GM21576 (cell line): Measurements from ENCODE around the gene MAN1A2.

Source experiments
- ATAC-seq: cut with Tn5 transposase; IDR thresholded peaks from one replicate; pipeline ENCODE4 v1.9.1; 2021; ENCODE audit warnings: mild to moderate bottlenecking, moderate library complexity; ENCODE audit not compliant: unreplicated experiment

MAN1A2 gene

DNA sequence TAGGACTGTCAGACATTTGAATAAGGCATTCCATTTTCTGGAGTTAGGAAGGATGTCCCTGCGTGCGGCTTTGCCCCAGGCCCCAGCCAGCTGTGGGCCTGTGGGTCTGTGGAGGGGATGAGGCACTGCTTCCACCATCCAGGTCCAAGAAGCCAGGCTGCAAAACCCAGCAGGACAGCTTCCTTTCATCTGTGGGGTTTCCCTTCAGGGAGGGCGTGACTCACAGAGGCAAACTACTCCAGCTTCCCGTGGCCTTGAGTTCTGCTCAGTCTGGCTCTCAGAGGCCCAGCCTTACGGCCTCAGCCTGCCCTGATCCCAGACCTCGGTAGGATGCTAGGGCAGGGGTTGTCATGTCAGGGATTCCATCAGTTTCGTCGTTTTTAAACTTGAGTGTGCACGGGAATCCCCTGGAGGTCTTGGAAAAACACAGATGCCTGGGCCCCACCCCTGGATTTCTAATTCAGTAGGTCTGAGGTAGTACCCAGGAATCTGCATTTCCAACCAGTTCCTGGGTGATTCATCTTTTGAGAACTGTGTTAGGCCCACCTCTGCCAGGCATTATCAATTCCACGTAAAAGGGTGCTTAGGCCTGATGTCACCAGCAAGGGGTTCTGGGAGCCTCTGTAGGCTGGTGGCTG lies 206.3 kb downstream of the MAN1A2 start:
- ATAC-seq, result no peak

GRCh38 chr1:117574161-117574835 lies 207.0 kb downstream of the MAN1A2 start:
- ATAC-seq, result no peak

DNA sequence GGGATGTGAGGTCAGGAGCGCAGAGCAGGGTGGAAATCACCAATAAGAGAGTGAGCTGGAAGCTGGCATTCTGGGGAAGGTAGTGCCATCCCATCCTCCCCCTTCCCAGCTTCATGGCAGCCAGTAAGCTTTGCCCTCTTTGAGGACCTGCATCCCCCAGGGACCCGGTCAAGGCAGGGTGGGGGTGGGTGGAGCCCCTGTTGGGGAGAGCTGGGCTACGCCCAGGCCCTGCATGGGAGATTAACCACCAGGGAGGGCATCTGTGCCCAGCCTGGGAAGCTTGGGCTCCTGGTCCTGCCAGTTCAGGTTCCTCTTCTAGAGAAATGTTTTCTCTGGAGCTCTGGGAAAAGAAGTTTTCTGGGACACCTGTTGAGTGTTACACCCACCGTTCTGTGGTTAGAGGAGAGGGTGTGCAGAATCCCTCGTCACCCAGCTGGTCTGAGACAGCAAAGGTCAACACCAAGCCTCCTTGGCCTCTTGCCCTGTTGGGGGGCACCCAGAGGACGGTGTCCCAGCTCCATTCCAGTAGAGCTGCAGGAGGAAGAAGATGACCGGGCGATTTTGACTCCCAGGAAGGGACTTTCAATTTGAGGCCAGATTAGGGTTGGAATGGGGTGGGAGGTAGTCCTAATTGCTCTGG lies 208.5 kb downstream of the MAN1A2 start:
- ATAC-seq, result no peak

DNA sequence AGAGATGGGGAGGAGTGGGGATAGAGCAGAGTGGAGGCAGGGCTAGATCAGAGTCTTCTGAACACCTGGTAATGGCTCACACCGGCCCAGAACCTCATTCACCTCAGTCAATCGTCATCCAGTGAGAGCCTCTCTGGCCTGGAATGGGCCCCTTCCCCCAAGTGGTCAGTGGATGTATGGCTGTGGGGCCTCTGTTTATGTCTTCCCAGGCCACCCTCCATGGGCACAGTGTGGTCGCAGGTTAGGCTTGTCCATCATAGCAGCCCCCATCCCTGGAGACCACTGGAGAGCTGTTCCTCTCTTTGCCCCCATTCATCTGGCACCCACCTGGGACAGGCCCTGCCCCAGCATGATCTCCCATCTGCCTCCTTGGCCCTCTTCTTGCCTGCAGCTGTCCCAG lies 209.0 kb downstream of the MAN1A2 start:
- ATAC-seq, result no peak

DNA sequence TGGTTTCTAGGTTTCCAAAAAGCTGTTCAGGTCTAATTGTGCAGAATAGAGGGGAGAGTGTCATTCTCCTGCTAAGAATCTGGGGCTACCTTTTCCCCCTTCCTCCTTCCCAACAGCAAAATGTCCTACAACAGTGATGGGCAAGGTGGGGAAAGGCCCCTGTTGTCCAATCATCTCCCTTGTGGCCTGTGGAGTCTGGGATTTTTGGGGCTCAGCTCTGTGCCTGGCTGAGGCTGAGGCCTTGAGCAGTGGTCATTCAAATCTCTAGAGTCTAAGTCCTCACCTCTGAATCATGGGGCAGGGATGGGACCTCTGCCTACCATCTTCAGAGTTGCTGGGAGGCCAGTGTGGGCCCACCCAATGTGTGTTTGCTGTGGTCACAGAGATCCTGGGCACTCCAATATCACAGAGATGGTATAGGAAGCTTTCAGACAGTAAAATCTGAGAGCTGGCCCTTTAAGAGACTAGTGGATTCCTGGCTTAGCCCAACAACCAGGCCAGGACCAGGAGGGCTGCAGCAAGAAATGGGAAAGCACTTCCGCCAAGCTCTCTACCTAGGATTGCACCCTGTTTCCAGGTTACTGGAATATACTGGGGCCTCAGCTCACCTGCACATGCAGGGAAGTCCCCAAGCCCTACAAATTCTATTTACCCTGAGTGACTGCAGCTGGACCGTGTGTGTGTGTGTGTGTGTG lies 210.1 kb downstream of the MAN1A2 start:
- ATAC-seq, result no peak

- ATAC-seq, result no peak
These were observed 211.2 kb downstream of the MAN1A2 start for GRCh38 chr1:117578466-117578865.
